Mesothelial cell of epicardium (in vitro differentiated cells): Measurements from ENCODE around the gene BTBD16. TPM values are rescaled to one million over a fixed set of nuclear protein-coding genes. Genes with fewer than 3 reads are reported as not detected.

ENCODE experiments used
- DNase-seq, 2 experiments: peaks; one replicate each; pipeline ENCODE4 v3.0.0; 2021; ENCODE audit warnings: low spot score in 2 of 2; ENCODE audit not compliant: unreplicated experiment in 2 of 2
- H3K27ac Mint-ChIP-seq: 2 replicates; pipeline ENCODE4 v1.8.0; 2021; ENCODE audit warnings: mixed read lengths
- H3K27me3 Mint-ChIP-seq: 2 replicates; pipeline ENCODE4 v1.8.0; 2021; ENCODE audit warnings: low read depth, mixed read lengths
- H3K36me3 Mint-ChIP-seq: 2 replicates; pipeline ENCODE4 v1.8.0; 2021; ENCODE audit warnings: mixed read lengths
- H3K4me1 Mint-ChIP-seq: 2 replicates; pipeline ENCODE4 v1.8.0; 2021; ENCODE audit warnings: mixed read lengths
- H3K4me3 Mint-ChIP-seq: 2 replicates; pipeline ENCODE4 v1.8.0; 2021; ENCODE audit warnings: mild to moderate bottlenecking, moderate library complexity, mixed read lengths
- H3K9me3 Mint-ChIP-seq: 2 replicates; pipeline ENCODE4 v1.8.0; 2021; ENCODE audit warnings: mixed read lengths
- total RNA-seq: library from RNA; stranded (reverse); gene quantifications from 3 replicates; pipeline ENCODE4 v1.2.1, GENCODE V29; 2021
- TF ChIP-seq, protein P1 (sequence below): fragments of 200-600 bp; sonication (generic); IDR thresholded peaks from one replicate; pipeline ENCODE4 v1.5.0; 2021; ENCODE audit warnings: antibody characterized with exemption; ENCODE audit not compliant: unreplicated experiment

BTBD16 gene
- total RNA-seq, 1 donor from 2014 or later = not detected

DNA sequence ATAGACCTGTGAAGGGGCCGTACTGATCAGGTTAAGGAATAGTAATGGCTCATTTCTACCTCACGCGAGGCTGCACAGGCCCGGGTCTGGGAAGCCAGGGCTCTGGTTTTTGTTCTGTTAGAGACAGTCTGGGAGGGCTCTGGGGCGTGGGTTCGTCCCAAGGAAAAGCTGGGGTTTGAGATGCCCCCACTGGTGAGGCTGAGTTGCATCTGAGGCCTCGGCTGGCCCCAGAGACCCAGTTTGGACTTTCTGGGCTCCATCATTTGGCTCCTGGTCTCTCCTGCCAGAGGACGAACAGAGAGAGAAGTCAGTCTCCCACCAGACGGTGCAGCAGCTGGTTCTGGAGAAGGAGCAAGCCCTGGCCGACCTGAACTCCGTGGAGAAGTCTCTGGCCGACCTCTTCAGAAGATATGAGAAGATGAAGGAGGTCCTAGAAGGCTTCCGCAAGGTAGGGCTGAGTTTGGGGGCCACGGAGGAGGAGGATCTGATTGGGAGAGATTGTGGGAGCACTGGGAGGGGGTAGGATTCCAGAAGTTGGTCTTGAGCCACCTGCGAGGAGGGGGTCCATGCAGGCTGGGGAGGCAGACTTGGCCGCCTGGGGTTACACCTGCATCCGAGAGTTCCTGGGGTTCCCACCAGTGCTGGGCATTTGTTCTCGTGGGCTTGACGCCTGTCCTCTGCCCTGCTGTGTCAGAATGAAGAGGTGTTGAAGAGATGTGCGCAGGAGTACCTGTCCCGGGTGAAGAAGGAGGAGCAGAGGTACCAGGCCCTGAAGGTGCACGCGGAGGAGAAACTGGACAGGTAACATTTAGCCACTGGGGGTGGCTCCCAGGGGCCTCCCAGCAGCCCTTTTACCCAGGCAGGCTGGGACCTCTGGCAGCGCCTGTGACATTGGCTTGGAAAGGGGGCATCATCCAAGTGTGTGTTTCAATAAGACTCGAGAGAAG, 22.5 kb upstream of the BTBD16 start:
- no peaks in the 10 kb centered on the region for H3K9me3 Mint-ChIP-seq
- no peak overlapping the region for H3K27ac Mint-ChIP-seq
- H3K4me1 Mint-ChIP-seq = peaks cover 2% of the 10 kb centered on the region
- H3K4me3 Mint-ChIP-seq = no peak overlapping the region
- no peak for DNase-seq
- TF ChIP-seq, protein P1, sequence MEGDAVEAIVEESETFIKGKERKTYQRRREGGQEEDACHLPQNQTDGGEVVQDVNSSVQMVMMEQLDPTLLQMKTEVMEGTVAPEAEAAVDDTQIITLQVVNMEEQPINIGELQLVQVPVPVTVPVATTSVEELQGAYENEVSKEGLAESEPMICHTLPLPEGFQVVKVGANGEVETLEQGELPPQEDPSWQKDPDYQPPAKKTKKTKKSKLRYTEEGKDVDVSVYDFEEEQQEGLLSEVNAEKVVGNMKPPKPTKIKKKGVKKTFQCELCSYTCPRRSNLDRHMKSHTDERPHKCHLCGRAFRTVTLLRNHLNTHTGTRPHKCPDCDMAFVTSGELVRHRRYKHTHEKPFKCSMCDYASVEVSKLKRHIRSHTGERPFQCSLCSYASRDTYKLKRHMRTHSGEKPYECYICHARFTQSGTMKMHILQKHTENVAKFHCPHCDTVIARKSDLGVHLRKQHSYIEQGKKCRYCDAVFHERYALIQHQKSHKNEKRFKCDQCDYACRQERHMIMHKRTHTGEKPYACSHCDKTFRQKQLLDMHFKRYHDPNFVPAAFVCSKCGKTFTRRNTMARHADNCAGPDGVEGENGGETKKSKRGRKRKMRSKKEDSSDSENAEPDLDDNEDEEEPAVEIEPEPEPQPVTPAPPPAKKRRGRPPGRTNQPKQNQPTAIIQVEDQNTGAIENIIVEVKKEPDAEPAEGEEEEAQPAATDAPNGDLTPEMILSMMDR = no peak
- no peaks in the 10 kb centered on the region for H3K27me3 Mint-ChIP-seq
- peaks cover 11% of the 10 kb centered on the region for H3K36me3 Mint-ChIP-seq

DNA sequence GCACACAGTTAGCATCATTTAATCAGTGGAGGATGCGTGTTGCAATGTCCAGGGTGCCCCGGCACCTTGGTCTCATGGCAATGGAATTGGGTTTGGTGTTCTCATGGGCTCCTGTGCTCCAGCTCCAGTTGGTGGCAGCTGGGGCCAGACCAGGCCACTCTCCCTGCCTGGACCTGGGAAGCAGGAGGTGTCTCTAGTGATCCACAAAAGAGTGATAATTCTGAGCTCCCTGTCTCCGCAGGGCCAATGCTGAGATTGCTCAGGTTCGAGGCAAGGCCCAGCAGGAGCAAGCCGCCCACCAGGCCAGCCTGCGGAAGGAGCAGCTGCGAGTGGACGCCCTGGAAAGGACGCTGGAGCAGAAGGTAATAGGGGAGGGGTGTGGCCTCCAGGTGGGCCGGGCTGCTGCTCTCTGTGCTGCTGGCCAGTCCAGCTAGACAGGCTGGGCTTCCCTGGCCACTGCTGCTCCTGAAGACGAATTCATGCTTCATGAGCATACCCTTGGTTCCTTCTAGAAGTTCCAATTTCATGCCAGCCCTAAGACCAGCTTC, 21.7 kb upstream of the BTBD16 start:
- TF ChIP-seq, protein P1 = no peak
- H3K27me3 Mint-ChIP-seq = no peaks in the 10 kb centered on the region
- no peak overlapping the region for H3K4me3 Mint-ChIP-seq
- DNase-seq = no peak
- H3K36me3 Mint-ChIP-seq = peaks cover 11% of the 10 kb centered on the region
- no peaks in the 10 kb centered on the region for H3K9me3 Mint-ChIP-seq
- peaks cover 2% of the 10 kb centered on the region for H3K4me1 Mint-ChIP-seq
- no peak overlapping the region for H3K27ac Mint-ChIP-seq

DNA sequence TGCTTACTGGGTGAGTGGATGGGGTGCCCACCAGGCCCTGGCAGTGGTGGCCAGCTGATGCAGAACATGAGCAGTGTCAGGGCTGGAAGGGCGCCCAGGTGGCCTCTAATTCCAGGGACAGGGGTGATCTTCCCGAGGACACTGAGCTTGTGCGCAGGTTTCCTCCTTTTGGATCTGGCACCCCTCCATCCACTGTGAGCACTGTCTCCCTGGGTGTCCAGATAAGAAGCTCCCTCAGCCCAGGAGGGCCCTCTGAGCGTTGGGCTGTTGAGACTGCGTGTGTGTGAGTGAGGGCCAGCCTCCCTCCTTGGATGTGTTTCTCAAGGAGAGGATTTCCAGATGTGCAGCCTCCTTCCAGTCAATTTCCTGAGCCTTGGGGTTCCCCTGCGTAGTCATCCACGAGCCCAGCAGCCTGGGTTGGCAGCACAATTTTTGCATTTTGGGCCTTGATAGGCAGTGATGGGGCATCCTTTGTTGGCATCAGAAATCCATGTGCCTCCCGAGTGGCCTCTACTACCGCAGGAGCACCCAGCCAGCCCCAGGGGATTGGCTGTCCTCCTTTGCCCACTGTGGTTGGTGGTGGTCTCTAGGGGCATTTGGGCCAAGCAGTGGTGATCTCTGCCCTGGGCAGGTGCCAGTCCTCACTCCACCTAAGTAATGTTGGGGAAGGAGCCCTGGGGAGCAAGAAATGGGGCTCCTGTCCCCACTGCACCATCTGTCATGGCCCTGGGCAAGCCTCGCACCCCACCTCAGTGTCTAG, 20.9 kb upstream of the BTBD16 start:
- Mint-ChIP-seq H3K36me3 (peaks cover 5% of the 10 kb centered on the region), H3K27ac (no peak overlapping the region), H3K27me3 (no peaks in the 10 kb centered on the region)

DNA sequence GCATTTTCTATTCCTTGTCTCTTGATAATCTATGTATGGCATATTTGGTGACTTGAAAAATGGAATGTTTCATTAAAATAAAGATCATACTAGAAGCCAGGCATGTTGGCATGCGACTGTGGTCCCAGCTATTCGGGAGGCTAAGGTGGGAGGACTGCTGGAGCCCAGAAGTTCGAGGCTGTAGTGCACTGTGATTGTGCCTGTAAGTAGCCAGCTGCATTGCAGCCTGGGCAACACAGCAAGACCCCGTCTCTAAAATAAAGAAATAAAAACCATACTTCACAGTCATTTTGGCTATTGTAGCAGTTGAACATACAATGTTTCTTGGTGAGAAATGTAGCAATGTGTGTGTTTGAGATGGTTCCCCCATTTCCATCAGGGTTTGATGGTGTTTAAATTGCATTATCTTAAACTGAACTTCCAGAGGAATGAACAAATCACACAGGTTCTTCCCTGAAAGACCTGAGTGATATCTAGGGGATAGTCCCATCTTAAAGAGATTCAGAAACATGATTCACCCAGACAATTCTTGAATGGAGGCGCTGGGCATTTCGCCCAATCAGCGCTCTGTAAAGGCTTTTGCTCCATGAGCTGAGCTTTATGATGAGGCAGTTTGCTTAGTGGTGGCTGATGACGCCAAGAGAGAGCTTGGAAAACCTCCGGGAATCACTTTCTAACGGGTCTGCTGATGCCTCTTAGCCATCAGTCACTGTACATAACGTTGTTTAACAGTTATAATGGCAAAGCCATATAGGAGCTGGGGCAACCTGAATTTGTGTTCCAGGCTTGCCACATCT, 19.4 kb upstream of the BTBD16 start:
- no peaks in the 10 kb centered on the region for H3K27me3 Mint-ChIP-seq
- no peak for DNase-seq
- TF ChIP-seq, protein P1 = no peak
- no peaks in the 10 kb centered on the region for H3K4me1 Mint-ChIP-seq
- no peaks in the 10 kb centered on the region for H3K9me3 Mint-ChIP-seq
- H3K27ac Mint-ChIP-seq = no peak overlapping the region
- peaks cover 5% of the 10 kb centered on the region for H3K36me3 Mint-ChIP-seq
- H3K4me3 Mint-ChIP-seq = no peak overlapping the region

More for the DNA sequence above, 20.9 kb upstream of the BTBD16 start:
- TF ChIP-seq, protein P1 = no peak
- H3K9me3 Mint-ChIP-seq = no peaks in the 10 kb centered on the region
- H3K4me1 Mint-ChIP-seq = no peaks in the 10 kb centered on the region
- no peak overlapping the region for H3K4me3 Mint-ChIP-seq
- no peak for DNase-seq

DNA sequence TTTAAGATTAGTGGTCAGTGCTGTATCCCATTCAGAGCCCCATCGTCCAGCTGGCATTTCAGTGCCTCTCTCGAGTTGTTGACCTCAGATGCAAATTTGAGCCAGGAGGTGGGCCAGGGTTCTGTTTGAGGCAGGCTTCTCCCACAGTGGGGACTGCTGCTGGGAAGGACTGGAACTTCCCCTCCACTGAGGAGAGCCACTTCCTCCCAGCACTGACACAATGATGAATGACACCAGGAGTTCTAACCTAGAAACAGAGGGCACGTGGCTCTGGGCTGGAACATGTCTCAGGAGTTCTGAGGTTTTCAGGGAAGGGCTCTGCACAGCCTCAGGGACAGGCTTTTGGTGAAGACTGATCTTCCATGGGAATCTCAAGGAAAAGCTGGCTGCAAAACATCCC, 18.3 kb upstream of the BTBD16 start:
- H3K27me3 Mint-ChIP-seq = no peaks in the 10 kb centered on the region
- DNase-seq = no peak
- TF ChIP-seq, protein P1 = no peak
- H3K4me3 Mint-ChIP-seq = no peak overlapping the region
- no peaks in the 10 kb centered on the region for H3K9me3 Mint-ChIP-seq
- H3K4me1 Mint-ChIP-seq = peaks cover 3% of the 10 kb centered on the region
- peaks cover 5% of the 10 kb centered on the region for H3K36me3 Mint-ChIP-seq
- no peak overlapping the region for H3K27ac Mint-ChIP-seq
